ENCODE results near the gene UXS1. TPM values are rescaled to one million over a fixed set of nuclear protein-coding genes. Genes with fewer than 3 reads are reported as not detected.

Gene UXS1
- total RNA-seq, 1 donor from 2014 or later, result 35.6 TPM

DNA sequence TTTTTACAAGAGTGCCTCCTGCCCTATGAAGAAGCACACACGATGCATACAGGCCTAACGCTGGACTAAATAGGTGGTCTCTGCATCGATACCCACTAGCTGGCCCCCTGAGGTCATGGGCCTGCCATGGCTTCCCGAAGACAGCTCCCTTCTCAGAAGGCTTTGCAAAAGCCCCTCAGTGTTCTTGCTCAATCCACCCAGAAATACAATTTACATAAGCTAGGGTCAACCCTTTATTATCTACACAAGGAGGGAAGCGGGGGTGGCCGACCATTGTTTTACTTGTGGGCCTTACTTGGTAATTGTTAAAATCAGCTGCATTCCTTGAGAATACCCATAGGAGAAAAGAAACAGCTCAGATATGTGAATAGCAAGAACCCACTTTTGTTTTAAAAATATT is 28.5 kb downstream of the UXS1 start:
- no peaks in the 10 kb centered on the region for H3K9me3 ChIP-seq
- H3K27ac ChIP-seq, result no peak overlapping the region
- no peak for DNase-seq (ENCODE audit: extremely low spot score in 2 of 2)
- TF ChIP-seq POLR2A (IDR thresholded peaks at IDR 0.05), result no peak
- TF ChIP-seq CTCF (IDR thresholded peaks at IDR 0.05), result no peak
- TF ChIP-seq POLR2AphosphoS5 (IDR thresholded peaks at IDR 0.05; ENCODE audit: insufficient read depth in 1 of 2, low read depth in 1 of 2), result no peak
- H3K4me3 ChIP-seq, result no peak overlapping the region
- peaks cover 0 to 5% of the 10 kb centered on the region in 2 donors for H3K36me3 ChIP-seq
- no peaks in the 10 kb centered on the region for H3K4me1 ChIP-seq
- no peaks in the 10 kb centered on the region for H3K27me3 ChIP-seq
- intact Hi-C loops (cut with DNase I), result no loop called here

DNA sequence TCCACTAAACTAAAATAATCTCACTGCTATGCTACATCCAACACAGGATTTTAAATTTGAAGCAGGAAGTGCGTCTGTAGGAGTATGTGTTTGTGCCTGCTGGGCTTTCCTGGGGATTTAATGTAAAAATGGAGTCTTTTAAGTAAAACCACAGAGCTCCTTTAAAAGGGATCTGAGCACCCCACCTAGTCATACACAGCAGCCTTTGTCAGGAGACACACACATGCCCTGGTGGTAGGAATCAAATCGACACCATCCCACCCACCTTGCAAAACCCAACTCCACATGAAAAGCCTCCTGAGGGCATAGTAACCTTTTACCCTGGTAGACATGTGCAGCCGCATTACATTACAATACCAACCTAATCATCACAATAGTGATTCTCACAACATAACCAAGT is 29.1 kb downstream of the UXS1 start:
- Histone ChIP-seq H3K4me1 (no peaks in the 10 kb centered on the region), H3K9me3 (no peaks in the 10 kb centered on the region), H3K27me3 (no peaks in the 10 kb centered on the region), H3K36me3 (peaks cover 0 to 5% of the 10 kb centered on the region in 2 donors), H3K4me3 (no peak overlapping the region), H3K27ac (no peak overlapping the region)
- no peak for DNase-seq (ENCODE audit: extremely low spot score in 2 of 2)
- TF ChIP-seq POLR2AphosphoS5 (IDR thresholded peaks at IDR 0.05; ENCODE audit: insufficient read depth in 1 of 2, low read depth in 1 of 2), result no peak
- no peak for TF ChIP-seq POLR2A (IDR thresholded peaks at IDR 0.05)
- intact Hi-C loops (cut with DNase I), result no loop called here

- DNase-seq (ENCODE audit: extremely low spot score in 2 of 2), result no peak
- Histone ChIP-seq H3K4me1 (no peaks in the 10 kb centered on the region), H3K27me3 (no peaks in the 10 kb centered on the region), H3K27ac (no peak overlapping the region), H3K9me3 (no peaks in the 10 kb centered on the region), H3K4me3 (no peak overlapping the region), H3K36me3 (peaks cover 0 to 5% of the 10 kb centered on the region in 2 donors)
- TF ChIP-seq POLR2AphosphoS5 (IDR thresholded peaks at IDR 0.05; ENCODE audit: insufficient read depth in 1 of 2, low read depth in 1 of 2), result no peak
- TF ChIP-seq POLR2A (IDR thresholded peaks at IDR 0.05), result no peak
- no peak for TF ChIP-seq CTCF (IDR thresholded peaks at IDR 0.05)
- intact Hi-C loops (cut with DNase I), result no loop called here
These were observed 30.1 kb downstream of the UXS1 start for GRCh38 chr2:106163948-106164545.

GRCh38 chr2:106161938-106162820 is 31.9 kb downstream of the UXS1 start:
- Histone ChIP-seq H3K27ac (no peak overlapping the region), H3K27me3 (no peaks in the 10 kb centered on the region), H3K36me3 (peaks cover 0 to 5% of the 10 kb centered on the region in 2 donors), H3K4me1 (no peaks in the 10 kb centered on the region), H3K4me3 (no peak overlapping the region), H3K9me3 (no peaks in the 10 kb centered on the region)
- TF ChIP-seq POLR2AphosphoS5 (IDR thresholded peaks at IDR 0.05; ENCODE audit: insufficient read depth in 1 of 2, low read depth in 1 of 2) (no peak), POLR2A (IDR thresholded peaks at IDR 0.05) (no peak), CTCF (IDR thresholded peaks at IDR 0.05) (no peak)
- intact Hi-C loops (cut with DNase I), result no loop called here
- DNase-seq (ENCODE audit: extremely low spot score in 2 of 2), result no peak

- Histone ChIP-seq H3K27ac (no peak overlapping the region), H3K4me1 (no peaks in the 10 kb centered on the region), H3K36me3 (peaks cover 0 to 6% of the 10 kb centered on the region in 2 donors), H3K9me3 (no peaks in the 10 kb centered on the region), H3K27me3 (no peaks in the 10 kb centered on the region), H3K4me3 (no peak overlapping the region)
- no peak for DNase-seq (ENCODE audit: extremely low spot score in 2 of 2)
- intact Hi-C loops (cut with DNase I), result no loop called here
- no peak for TF ChIP-seq POLR2AphosphoS5 (IDR thresholded peaks at IDR 0.05; ENCODE audit: insufficient read depth in 1 of 2, low read depth in 1 of 2)
- no peak for TF ChIP-seq CTCF (IDR thresholded peaks at IDR 0.05)
- TF ChIP-seq POLR2A (IDR thresholded peaks at IDR 0.05), result no peak
These were observed 32.8 kb downstream of the UXS1 start for GRCh38 chr2:106161341-106161740.
